ENCODE measurements around the gene KCNMA1. TPM values are rescaled to one million over a fixed set of nuclear protein-coding genes. Genes with fewer than 3 reads are reported as not detected.

Gene KCNMA1
- total RNA-seq, 4 donors from 2014 or later = 68.4 to 170 (median 119) TPM

GRCh38 chr10:77378366-77379349, 258.9 kb downstream of the KCNMA1 start:
- H3K27ac ChIP-seq = peak overlapping the region in 1 of 4 donors; percentile 83
- in situ Hi-C loops (cut with MboI; ENCODE audit: low pct_ligation_motif_present in 1 of 4, low pct_unique_long_range_greater_than_20kb in 1 of 4, low sequenced_read_pairs in 3 of 4) (loop anchor here in 1 of 4 donors (25.0 kb wide), 1 partner anchor 191 kb away; no protein-coding TSS in a partner anchor), intact Hi-C loops (cut with DNase I; ENCODE audit: low total_unique reads) (no loop called here)
- TF ChIP-seq POLR2A (IDR thresholded peaks at IDR 0.05) (no peak), EP300 (IDR thresholded peaks at IDR 0.05; ENCODE audit: low read depth) (no peak), POLR2AphosphoS5 (IDR thresholded peaks at IDR 0.05) (no peak), CTCF (IDR thresholded peaks at IDR 0.05) (no peak)
- no peaks in the 10 kb centered on the region for H3K36me3 ChIP-seq
- H3K4me3 ChIP-seq = no peak overlapping the region
- peaks cover 0 to 3% (median 0%) of the 10 kb centered on the region in 4 donors for H3K4me1 ChIP-seq
- no peaks in the 10 kb centered on the region for H3K27me3 ChIP-seq
- DNase-seq = no peak
- no peaks in the 10 kb centered on the region for H3K9me3 ChIP-seq
- WGBS, 2 donors (ENCODE audit: low coverage in 1 of 2) = 91 to 92% methylated on average over 4 of the region's 4 CpGs

- Histone ChIP-seq H3K27me3 (no peaks in the 10 kb centered on the region), H3K36me3 (no peaks in the 10 kb centered on the region), H3K4me1 (peaks cover 0 to 5% (median 0%) of the 10 kb centered on the region in 4 donors), H3K27ac (peak overlapping the region; percentile 39 to 83 (median 52)), H3K9me3 (no peaks in the 10 kb centered on the region), H3K4me3 (no peak overlapping the region)
- TF ChIP-seq EP300 (IDR thresholded peaks at IDR 0.05; ENCODE audit: low read depth) (no peak), POLR2AphosphoS5 (IDR thresholded peaks at IDR 0.05) (no peak), POLR2A (IDR thresholded peaks at IDR 0.05) (no peak), CTCF (IDR thresholded peaks at IDR 0.05) (no peak)
- intact Hi-C loops (cut with DNase I; ENCODE audit: low total_unique reads) (no loop called here), in situ Hi-C loops (cut with MboI; ENCODE audit: low pct_ligation_motif_present in 1 of 4, low pct_unique_long_range_greater_than_20kb in 1 of 4, low sequenced_read_pairs in 3 of 4) (loop anchor here in 1 of 4 donors (25.0 kb wide), 1 partner anchor 191 kb away; no protein-coding TSS in a partner anchor)
- DNase-seq = no peak
- whole genome bisulfite sequencing, 2 donors (ENCODE audit: low coverage in 1 of 2) = 35 to 72% methylated on average over 4 to 6 of the region's 6 CpGs
Measured at GRCh38 chr10:77377678-77378352, 259.8 kb downstream of the KCNMA1 start.

- in situ Hi-C loops (cut with MboI; ENCODE audit: low pct_ligation_motif_present in 1 of 4, low pct_unique_long_range_greater_than_20kb in 1 of 4, low sequenced_read_pairs in 3 of 4) (loop anchor here in 1 of 4 donors (25.0 kb wide), 1 partner anchor 190 kb away; no protein-coding TSS in a partner anchor), intact Hi-C loops (cut with DNase I; ENCODE audit: low total_unique reads) (no loop called here)
- Histone ChIP-seq H3K36me3 (no peaks in the 10 kb centered on the region), H3K9me3 (no peaks in the 10 kb centered on the region), H3K27ac (peak overlapping the region; percentile 39 to 83 (median 52)), H3K4me3 (no peak overlapping the region), H3K27me3 (no peaks in the 10 kb centered on the region), H3K4me1 (peaks cover 0 to 6% (median 3%) of the 10 kb centered on the region in 4 donors)
- 74% methylated on average over 5 of the region's 5 CpGs; no CpG with 5 or more reads in 1 of the 2 donors for whole genome bisulfite sequencing, 2 donors (ENCODE audit: low coverage in 1 of 2)
- no peak for DNase-seq
- TF ChIP-seq POLR2A (IDR thresholded peaks at IDR 0.05) = no peak
- TF ChIP-seq CTCF (IDR thresholded peaks at IDR 0.05) = no peak
- no peak for TF ChIP-seq EP300 (IDR thresholded peaks at IDR 0.05; ENCODE audit: low read depth)
- TF ChIP-seq POLR2AphosphoS5 (IDR thresholded peaks at IDR 0.05) = no peak
Measured at GRCh38 chr10:77377034-77377433, 260.6 kb downstream of the KCNMA1 start.

- intact Hi-C loops (cut with DNase I; ENCODE audit: low total_unique reads) = no loop called here
- peaks cover 0 to 9% (median 3%) of the 10 kb centered on the region in 4 donors for H3K4me1 ChIP-seq
- DNase-seq = no peak
- no peaks in the 10 kb centered on the region for H3K9me3 ChIP-seq
- H3K36me3 ChIP-seq = no peaks in the 10 kb centered on the region
- 61 to 80% methylated on average over 1 to 2 of the region's 2 CpGs for WGBS, 2 donors (ENCODE audit: low coverage in 1 of 2)
- H3K27me3 ChIP-seq = no peaks in the 10 kb centered on the region
- no peak overlapping the region for H3K4me3 ChIP-seq
- H3K27ac ChIP-seq = peak overlapping the region; percentile 47 to 83 (median 62)
- in situ Hi-C loops (cut with MboI; ENCODE audit: low pct_ligation_motif_present in 1 of 4, low pct_unique_long_range_greater_than_20kb in 1 of 4, low sequenced_read_pairs in 3 of 4) = no loop called here
- TF ChIP-seq CTCF (IDR thresholded peaks at IDR 0.05) (no peak), EP300 (IDR thresholded peaks at IDR 0.05; ENCODE audit: low read depth) (peak; percentile 66), POLR2A (IDR thresholded peaks at IDR 0.05) (no peak), POLR2AphosphoS5 (IDR thresholded peaks at IDR 0.05) (peak; percentile 74 to 76 (median 76))
Measured at GRCh38 chr10:77374189-77374656, 263.4 kb downstream of the KCNMA1 start.
